Cardiac septum (tissue), 1 donor: ENCODE data around the gene PARVG. TPM values are rescaled to one million over a fixed set of nuclear protein-coding genes. Genes with fewer than 3 reads are reported as not detected.

Experiments used
- DNase-seq: peaks from one replicate; pipeline ENCODE4 v3.0.0-alpha.2; 2020; ENCODE audit warnings: low spot score
- intact Hi-C: fragments of 100-400 bp; cut with DNase I; formaldehyde crosslinking; loops from one replicate; pipeline ENCODE4 v1.14.0; 2022
- total RNA-seq: library from RNA; stranded (reverse); fragmentation: NEBNext Ultra II Directional; extraction: Animal tissue kit (Norgen Biotek cat#: 25700); gene quantifications from one replicate; pipeline ENCODE4 v1.2.1, GENCODE V29; 2021
- donor health status: DM: no; HTN: no; CAD: no.

The PARVG gene
- total RNA-seq, 1 donor from 2014 or later = 2.1 TPM

DNA sequence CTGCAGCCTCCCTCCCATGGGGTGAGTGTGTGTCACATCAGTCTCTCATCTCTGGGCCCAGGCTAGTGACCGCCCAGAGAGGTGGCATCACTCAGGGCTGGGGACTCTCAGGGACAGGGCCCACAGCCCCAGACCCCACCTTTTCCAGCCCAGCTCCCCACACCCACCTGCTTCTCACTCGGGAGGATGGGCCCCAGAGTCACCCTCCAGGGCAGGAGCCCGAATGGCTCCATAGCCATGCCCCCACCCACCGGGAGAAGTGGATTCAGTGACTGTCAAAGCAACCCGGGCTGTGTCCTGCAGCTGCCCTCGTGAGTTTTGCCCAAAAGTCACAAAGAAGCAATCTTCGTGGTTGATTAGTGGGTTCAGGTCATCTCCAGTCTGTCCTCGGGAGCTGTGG is 26.0 kb downstream of the PARVG start:
- no peak for DNase-seq
- intact Hi-C loops = no loop called here

DNA sequence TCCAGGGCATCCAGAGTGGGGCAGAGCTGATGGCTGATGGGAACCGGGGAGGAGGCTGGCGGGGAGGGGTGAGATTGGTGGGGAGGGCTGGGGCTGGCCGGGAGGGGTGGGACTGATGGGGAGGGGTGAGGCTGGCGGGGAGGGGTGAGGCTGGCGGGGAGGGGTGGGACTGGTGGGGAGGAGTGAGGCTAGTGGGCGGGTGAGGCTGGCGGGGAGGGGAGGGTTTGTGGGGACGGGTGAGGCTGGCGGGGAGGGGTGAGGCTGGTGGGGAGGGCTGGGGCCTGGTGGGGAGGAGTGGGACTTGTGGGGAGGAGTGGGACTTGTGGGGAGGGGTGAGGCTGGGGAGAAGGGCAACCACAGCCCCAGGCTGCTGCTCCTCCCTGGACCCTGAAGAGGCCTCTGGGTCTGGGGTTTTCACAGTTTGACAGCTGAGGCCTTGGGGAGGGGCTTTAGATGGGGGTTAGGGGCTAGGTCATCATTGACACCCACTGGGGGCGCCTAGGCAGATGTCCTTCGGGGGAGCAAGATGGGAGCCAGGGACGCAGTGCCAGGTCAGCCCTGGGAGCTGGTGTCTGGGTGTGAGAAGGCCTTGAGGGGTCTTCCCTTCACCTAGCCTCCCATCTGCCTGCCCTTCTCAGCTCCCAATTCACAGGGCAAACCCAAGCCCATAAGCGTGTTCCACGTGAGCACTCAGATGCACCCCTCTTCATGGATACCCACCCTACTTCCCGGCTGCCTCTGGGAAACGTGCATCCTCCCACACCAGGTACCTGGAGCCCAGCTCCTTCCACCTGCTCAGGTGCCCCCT is 26.7 kb downstream of the PARVG start:
- intact Hi-C loops = no loop called here
- DNase-seq = no peak

DNA sequence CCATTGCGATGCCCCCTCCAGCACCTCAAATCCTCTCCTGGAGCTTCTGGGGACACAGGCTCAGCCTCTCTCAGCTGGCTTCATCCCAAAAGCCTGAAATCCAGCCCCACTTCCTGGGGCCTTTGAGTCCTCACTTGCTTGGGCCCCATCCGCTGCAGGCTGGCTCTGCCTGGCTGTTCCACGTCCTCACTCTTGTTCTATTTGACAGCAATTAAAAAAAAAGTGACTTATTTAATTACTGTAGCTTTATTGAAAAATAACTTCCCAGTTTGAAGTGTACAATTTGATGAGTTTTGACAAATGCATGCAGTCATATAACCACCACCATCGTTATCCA is 27.2 kb downstream of the PARVG start:
- DNase-seq = no peak
- intact Hi-C loops = no loop called here

DNA sequence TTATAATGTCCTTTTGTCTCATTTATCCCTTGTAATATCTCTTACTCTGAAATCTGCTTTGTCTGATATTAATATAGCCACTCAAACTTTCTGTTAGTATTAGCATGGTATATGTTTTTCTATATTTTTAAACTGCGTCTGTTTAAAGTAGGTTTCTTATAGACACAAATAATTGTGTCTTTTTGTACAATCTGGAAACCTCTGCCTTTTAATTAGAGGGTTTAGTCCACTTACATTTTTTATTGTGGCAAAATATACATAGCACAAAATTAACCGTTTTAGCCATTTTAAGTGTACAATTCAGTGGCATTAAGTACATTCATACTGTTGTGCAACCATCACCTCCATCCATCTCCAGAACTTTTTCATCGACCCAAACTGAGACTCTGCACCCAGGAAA is 28.6 kb downstream of the PARVG start:
- intact Hi-C loops = no loop called here
- DNase-seq = no peak

DNA sequence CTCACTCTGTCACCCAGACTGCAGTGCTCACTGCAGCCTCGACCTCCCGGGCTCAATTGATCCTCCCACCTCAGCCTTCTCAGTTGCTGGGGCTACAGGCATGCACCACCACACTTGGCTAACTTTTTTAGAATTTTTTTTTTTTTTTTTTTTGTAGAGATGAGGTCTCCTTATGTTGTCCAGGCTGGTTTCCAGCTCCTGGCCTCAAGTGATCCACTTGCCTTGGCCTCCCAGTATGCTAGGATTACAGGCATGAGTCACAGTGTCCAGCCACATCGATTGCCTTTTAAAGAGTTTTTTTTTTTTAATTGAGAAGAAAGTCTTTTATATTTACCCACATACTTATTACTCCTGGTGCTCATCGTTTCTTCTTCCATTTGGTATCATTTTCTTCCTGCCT is 30.0 kb downstream of the PARVG start:
- intact Hi-C loops = no loop called here
- DNase-seq = no peak

DNA sequence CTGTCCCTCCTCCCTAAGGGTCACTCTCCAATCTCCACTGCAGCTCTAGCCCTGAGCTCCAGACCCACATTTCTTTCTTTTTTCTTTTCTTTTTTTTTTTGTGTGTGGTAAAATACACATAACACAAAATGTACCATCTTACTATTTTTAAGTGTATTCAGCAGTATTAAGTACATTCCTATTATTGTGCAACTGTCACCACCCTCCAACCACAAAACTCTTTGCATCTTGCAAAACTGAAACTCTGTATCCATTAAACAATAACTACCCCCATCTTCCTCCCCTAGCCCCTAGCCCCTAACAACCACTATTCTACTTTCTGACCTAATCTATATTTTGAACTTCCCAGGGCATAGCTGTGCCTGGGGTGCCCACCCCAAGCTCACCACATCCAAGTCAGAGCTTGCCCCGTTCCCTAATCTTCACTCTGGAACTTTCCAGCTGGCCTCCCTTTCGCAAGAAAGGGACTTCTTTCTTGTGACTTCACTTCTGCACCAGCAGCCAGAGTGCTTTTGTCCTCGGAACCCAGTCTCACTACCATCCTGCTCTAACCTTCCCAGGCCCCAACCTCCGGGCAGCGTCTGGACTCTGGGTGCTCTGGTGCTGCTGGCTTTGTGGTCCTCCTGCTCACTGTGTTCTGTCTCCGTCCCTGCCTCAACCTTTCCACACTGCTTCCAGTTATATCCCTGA is 30.7 kb downstream of the PARVG start:
- no peak for DNase-seq
- intact Hi-C loops = no loop called here

DNA sequence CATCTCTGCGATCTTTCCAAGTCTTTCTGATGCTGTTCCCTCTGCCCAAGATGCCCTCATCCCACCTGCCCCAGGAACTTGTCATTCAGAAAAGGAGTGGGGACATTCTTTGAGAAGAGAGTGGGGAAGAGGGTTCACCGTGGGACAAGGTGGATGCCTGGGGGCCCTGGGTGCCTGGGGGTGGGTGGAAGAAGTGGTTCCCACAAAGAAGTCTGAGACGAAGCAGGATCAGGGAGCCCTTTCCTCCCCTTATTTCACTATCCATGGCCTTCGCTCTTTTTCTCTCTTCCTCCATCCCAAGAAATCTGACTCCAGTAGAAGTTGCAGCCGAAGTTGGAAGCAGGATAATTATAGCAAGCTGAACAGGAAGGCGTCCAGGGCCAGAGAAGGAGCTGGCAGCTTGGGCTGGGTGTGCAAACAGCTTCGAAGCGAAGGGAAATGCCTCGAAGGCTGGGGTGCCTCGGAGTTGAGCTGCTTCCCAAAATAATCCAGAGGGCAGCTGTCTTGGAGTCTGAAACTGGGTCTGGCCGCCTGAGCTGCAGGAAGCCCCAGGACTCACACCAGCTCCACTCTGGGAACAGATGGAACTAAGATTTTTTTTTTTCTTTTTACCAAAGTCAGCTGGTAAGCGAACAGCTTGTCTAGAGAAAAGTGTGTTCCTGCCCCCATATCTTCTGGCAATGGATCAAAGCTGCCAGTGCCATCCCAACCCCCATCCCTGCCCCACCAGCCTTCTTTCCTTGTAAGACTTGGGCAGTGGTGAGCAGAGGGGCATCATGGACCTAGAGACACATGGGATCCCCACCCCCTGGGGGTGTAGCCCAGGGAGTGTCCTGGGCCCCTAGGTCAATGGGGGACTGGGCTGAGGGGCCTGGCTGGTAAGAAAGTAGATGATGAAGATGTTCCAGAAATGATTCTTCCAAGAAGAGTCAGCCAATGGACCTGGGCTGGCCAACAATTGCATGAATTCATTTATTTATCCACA is 31.5 kb downstream of the PARVG start:
- DNase-seq = no peak
- intact Hi-C loops = no loop called here

DNA sequence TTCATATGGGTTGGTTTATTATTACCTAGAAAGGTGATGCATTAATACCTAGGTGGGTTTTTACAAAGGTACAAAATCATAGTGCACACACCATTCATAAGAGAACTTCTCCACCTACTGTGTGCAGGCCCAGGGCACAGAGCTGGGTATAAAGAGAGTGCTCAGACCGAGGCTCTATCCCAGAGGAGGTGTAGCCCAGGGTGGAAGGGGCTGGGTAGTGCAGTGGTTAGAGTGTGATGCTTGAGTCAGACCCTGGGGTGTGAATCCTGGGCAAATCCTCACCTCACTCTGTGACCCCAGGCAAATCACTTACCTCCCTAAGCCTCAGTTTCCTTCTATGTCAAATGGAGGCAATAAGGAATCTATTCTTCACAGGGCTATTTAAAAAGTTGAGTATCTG is 32.2 kb downstream of the PARVG start:
- no peak for DNase-seq
- intact Hi-C loops = no loop called here

DNA sequence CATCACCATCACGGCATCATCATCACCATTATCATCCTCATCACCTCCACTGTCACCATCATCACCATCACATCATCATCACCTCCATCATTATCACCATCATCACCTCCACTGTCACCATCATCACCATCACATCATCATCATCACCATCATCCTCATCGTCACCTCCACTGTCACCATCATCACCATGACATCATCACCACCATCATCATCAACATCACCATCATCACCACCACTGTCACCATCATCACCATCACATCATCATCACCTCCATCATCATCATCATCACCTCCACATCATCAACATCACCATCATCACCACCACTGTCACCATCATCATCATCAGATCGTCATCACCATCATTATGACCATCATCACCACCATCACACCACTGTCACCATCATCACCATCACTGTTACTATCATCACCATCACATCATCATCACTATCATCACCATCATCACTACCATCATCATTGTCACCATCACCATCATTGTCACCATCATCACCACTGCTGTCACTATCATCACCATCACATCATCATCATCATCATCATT is 32.8 kb downstream of the PARVG start:
- DNase-seq = no peak
- intact Hi-C loops = no loop called here

DNA sequence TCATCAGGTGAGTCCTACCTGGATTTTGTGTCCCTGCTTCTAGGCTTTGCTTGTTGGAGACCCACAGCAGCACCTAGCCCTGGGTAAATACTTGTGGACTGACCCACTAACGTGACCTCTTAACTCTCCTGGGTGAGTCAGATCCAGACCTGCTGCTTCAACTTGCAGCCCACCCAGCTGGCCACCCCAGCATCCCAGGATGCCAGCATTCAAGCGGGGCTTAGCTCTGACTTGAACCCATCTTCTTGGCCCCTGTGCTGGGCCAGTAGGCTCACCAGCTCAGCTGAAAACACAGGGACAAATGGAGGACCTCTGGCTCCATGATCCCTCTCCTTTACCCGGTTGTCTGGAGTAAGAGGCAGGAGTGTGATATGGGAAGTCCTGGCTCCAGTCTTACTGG is 33.5 kb downstream of the PARVG start:
- intact Hi-C loops = no loop called here
- no peak for DNase-seq

DNA sequence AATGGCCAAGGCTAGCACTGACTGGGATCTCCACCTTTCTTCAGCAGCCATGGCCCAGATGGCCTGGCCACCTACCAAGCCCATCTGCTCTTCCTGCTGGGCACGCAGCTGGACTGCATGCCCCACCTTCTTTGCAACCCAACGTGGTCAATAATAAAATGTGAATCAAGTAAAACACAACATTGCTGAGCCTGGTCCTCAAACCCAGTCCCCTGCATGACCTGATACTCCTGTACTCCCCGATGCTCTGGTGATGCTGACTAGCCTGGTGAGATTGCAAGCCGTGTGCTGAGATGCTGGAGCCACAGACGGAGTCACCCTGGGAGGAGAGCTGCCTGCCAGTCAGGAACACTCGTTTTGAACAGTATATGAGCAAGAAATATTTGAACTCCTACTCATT is 34.0 kb downstream of the PARVG start:
- DNase-seq = no peak

DNA sequence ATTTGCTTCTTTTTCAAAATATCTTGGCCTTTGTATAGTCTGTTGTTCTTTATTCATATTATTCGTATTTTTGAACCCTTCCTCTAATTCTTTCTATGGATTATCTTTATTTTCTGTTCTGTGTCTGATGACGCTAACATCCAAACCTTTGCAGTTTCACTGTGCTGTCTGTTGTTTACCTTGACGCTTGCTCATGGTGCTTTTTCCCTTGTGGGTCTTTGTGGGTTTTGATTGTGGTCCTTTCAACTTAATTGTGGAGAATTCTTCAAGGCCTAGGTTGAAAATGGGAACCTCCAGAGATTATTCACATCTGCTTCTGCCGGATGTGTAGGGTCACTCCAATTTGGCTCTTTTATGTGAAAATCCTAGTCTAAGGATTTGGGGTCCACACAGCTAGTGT is 34.6 kb downstream of the PARVG start:
- intact Hi-C loops = no loop called here
- DNase-seq = no peak

More for the DNA sequence above, 34.0 kb downstream of the PARVG start:
- intact Hi-C loops = no loop called here

DNA sequence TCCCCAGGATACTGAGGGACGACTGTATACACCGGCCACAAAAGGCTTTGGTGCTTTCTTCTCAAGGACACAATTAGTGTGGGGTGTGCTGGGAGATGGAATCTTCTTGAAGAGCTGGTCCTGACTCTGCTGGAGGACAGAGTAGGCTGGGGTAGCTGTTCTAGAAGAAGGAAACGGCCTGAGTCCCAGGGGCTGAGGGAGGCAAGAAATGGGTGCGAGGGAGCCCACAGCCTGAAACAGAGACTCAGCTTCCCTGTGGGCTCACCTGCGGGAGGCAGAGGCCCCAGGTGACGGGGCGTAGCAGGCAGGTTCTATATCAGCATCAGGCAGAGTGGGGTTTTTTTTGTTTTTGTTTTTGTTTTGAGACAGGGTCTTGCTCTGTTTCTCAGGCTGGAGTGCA is 36.6 kb downstream of the PARVG start:
- intact Hi-C loops = no loop called here
- DNase-seq = no peak

DNA sequence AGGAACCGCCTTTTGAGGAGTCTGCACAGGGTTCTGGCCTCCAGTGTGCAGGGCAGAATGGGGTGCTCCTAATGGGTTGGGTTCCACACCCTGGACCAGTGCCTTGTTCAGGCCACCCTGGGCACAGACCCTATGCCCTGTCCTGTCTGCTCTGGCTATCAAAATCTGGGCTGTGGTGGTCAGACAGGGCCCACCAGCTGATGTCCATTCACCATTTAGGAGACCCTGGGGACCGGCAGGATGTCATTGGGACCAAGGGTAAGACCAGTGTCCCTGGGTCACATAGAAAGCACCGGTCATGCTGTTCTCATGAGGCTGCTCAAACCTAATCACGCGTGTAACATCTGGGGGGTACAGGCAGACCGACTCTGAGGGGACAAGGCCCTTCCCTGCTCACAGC is 37.3 kb downstream of the PARVG start:
- intact Hi-C loops = no loop called here

DNA sequence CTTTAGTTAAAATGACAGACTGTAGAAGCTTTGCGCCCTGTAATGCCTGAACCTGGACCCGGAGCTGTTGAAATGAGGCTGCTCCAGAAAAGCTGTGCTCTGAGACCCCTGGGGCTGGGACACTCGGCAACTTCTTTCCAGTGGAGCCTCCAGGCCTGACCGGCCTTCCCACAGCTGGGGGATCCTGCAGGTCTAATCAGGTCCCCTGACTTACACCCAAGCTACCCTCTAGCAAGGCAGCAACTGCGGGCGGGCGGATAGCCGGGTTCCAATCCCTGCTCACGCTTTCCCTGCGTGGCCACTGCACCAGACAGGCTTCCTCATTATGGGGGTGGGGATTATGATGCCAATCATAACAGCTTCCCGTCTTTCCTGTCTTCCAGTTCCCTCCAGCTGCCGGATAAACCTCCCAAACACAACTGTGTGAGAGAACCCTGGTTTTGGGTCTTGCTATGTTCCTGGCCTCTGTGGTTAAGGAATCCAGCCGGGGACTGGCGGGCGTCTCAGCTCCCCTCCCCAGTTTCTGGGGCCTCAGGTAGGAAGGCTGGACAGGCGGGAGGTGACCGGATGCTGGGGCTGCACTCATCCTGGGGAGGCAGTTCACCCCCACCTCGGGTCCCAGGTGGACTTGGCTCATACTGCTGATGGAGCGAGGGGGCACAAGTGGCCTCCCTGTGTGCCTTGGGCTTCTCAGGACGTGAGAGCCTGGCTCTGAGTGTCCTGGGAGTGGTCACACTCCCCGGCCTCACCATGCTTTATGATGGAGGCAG is 38.6 kb downstream of the PARVG start:
- no peak for DNase-seq
- intact Hi-C loops = no loop called here

More for the DNA sequence above, 37.3 kb downstream of the PARVG start:
- no peak for DNase-seq

DNA sequence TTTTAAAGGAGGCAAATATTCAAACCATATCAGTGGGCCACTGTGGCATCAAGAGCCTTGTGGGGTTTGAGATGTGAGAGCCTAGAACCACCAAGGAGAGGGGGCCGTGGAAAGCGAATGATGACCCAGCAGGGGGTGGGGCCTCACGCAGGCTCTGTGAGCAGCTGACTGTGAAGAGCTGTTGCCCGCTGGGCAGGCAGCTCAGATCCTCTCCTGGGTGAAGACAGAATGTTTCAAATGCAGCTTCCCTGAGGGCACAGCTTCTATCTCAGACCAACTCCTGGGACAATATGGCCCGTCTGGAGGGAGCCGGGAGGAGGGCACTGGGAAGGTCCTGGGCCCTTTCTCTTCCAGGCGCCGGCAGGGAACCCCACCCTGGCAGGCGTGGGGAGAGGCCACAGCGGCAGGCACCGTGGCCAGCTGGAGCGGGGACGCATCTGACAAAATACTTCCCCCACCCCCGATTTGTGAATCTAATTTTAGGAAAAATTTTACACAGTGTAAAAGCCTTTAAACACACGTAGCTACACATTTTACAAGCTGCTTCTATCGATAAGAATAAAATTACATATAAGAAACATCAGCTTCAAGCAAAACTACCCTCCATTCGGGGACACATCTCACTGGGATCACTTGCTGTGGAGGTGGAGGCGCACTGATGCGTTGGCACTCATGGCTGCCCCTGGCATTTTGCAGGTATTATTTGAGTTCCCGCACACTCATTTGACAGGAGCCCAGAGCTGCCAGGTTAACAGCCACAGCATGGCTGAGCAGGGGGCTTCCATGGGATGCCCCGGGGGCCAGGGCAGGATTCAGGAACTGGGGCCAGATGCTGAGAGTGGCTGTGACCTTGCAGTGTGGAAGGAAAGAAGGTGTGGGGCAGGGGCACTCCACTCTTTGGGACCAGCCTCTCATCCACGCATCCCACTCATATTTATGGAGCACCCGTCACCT is 40.3 kb downstream of the PARVG start:
- DNase-seq = no peak
- intact Hi-C loops = no loop called here

DNA sequence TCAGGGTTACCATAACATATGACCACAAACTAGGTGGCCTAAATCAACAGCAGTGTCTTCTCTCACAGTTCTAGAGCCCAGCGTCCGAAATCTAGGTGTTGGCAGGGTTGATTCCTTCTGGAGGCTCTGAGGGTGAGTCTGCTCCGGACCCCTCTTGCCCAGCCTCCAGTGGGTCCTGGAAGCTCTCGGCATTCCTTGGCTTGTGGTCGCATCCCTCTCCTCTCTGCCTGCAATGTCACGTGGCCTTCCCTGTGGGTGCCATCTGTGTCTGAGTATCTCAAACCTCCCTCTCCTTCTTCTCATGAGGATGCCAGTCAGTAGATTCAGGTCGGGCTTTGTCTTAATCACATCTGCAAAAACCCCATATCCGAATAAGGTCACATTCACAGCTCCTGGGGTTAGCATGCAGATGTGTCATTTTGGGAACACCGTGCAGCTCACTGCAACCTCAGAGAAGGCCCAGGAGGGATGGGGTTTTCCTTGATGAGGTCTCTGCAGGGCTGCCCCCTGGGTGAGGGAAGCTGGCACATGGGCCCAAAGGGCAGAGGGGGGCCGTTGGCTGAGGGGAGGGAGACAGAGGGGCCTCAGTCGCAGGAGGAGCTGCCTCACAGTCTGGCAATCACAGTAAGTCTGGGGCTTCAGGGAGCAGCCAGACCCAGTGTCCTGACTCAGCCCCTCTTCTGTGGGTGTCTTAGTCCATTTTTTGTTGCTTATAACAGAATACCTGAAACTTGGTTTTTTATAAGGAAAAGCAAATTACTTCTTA is 41.2 kb downstream of the PARVG start:
- intact Hi-C loops = no loop called here
- DNase-seq = no peak
